H1 (cell line): ENCODE measurements around the gene KCNQ2. TPM values are rescaled to one million over a fixed set of nuclear protein-coding genes. Genes with fewer than 3 reads are reported as not detected.

Source experiments
- CTCF ChIA-PET: fragments of 300-600 bp; sonication (Branson Sonifier 250); formaldehyde crosslinking; loops from one replicate; lab custom pipeline; 2021; ENCODE audit not compliant: partially characterized antibody; lab: Charles Lee
- POLR2A ChIA-PET: fragments of 300-600 bp; sonication (Branson Sonifier 250); formaldehyde crosslinking; loops from one replicate; lab custom pipeline; 2021; ENCODE audit warnings: inconsistent platforms; ENCODE audit not compliant: partially characterized antibody; lab: Charles Lee
- DNase-seq, 2 experiments: peaks; one replicate each; pipeline versions ENCODE4 v3.0.0 to v3.0.0-alpha.2; 2010 to 2022; ENCODE audit warnings: low spot score in 2 of 2, low read depth in 1 of 2, mixed read lengths in 1 of 2
- FAIRE-seq: peaks from 2 replicates; lab custom pipeline; 2011; peaks lifted over from hg19 to GRCh38; lab: Jason Lieb, UNC
- H2AFZ ChIP-seq: 2 replicates; pipeline ENCODE4 v1.8.1; 2012; ENCODE audit warnings: low read length, inconsistent platforms
- H2AK5ac ChIP-seq: 2 replicates; pipeline ENCODE4 v1.6.1; 2013; ENCODE audit warnings: low read depth, low read length
- H2BK120ac ChIP-seq: replicated peaks from 2 replicates; pipeline ENCODE3; 2013; ENCODE audit warnings: low read depth, low read length, inconsistent platforms
- H2BK12ac ChIP-seq: 2 replicates; pipeline ENCODE4 v1.6.1; 2013; ENCODE audit warnings: low read depth, low read length
- H2BK15ac ChIP-seq: 2 replicates; pipeline ENCODE4 v1.6.1; 2013; ENCODE audit warnings: low read length
- H2BK20ac ChIP-seq: 2 replicates; pipeline ENCODE4 v1.6.1; 2013; ENCODE audit warnings: low read length
- H2BK5ac ChIP-seq: 2 replicates; pipeline ENCODE4 v1.6.1; 2013; ENCODE audit warnings: low read depth, low read length
- H3K14ac ChIP-seq: 2 replicates; pipeline ENCODE4 v1.6.1; 2013; ENCODE audit warnings: inconsistent platforms; ENCODE audit not compliant: insufficient read length
- H3K18ac ChIP-seq: 2 replicates; pipeline ENCODE4 v1.6.1; 2013; ENCODE audit warnings: low read length; ENCODE audit errors: extremely low read depth
- H3K23ac ChIP-seq: 2 replicates; pipeline ENCODE4 v1.6.1; 2013; ENCODE audit warnings: inconsistent platforms; ENCODE audit not compliant: insufficient read length
- H3K23me2 ChIP-seq: 2 replicates; pipeline ENCODE4 v1.6.1; 2013; ENCODE audit warnings: low read depth, low read length
- H3K27ac ChIP-seq: 2 replicates; pipeline ENCODE4 v1.6.1; 2011; ENCODE audit warnings: low read depth, low read length, inconsistent platforms
- H3K27me3 ChIP-seq, 4 experiments: replicated peaks in 1 of 4; 1 replicate in 1 of 4; 2 replicates in 3 of 4; pipeline versions ENCODE4 v1.6.1 to v1.8.1; 2011 to 2013; ENCODE audit warnings: low read length in 3 of 4, mild to moderate bottlenecking in 3 of 4, inconsistent platforms in 2 of 4, mixed read lengths in 2 of 4, moderate library complexity in 1 of 4; ENCODE audit not compliant: control insufficient read depth in 3 of 4, insufficient read depth in 3 of 4; ENCODE audit errors: extremely low read depth in 1 of 4
- H3K36me3 ChIP-seq, 4 experiments: 2 replicates each; pipeline versions ENCODE4 v1.6.1 to v1.8.1; 2011 to 2013; ENCODE audit warnings: mild to moderate bottlenecking in 4 of 4, low read length in 3 of 4, moderate library complexity in 2 of 4, control low read depth in 1 of 4, inconsistent platforms in 1 of 4; ENCODE audit not compliant: insufficient read depth in 4 of 4, control insufficient read depth in 2 of 4
- H3K4ac ChIP-seq: replicated peaks from 2 replicates; pipeline ENCODE3; 2013; ENCODE audit warnings: low read length, low read depth, mixed read lengths, inconsistent platforms; ENCODE audit not compliant: insufficient read length
- H3K4me1 ChIP-seq, 4 experiments: replicated peaks in 1 of 4; 1 replicate in 1 of 4; 2 replicates in 3 of 4; pipeline versions ENCODE4 v1.6.1 to v1.8.1; 2011 to 2013; ENCODE audit warnings: low read length in 3 of 4, inconsistent platforms in 2 of 4, mixed read lengths in 1 of 4; ENCODE audit not compliant: insufficient read depth in 4 of 4, control insufficient read depth in 3 of 4
- H3K4me2 ChIP-seq, 2 experiments: 2 replicates each; pipeline versions ENCODE4 v1.6.1 to v1.8.1; 2011 to 2013; ENCODE audit warnings: low read depth in 2 of 2, low read length in 2 of 2, control low read depth in 1 of 2, inconsistent platforms in 1 of 2, mild to moderate bottlenecking in 1 of 2; ENCODE audit not compliant: insufficient read depth in 1 of 2
- H3K4me3 ChIP-seq, 4 experiments: fragments of 200-600, 300-600 bp in 1 of 4; sonication (generic), shearing (Covaris generic), sonication (Bioruptor Twin) in 1 of 4; 2 replicates each; pipeline versions ENCODE4 v1.5.1 to v1.8.1; 2011 to 2016; ENCODE audit warnings: low read length in 4 of 4, low read depth in 3 of 4, control low read depth in 2 of 4, inconsistent platforms in 2 of 4, mild to moderate bottlenecking in 2 of 4, mixed read lengths in 1 of 4, moderate library complexity in 1 of 4; ENCODE audit not compliant: insufficient read depth in 2 of 4; ENCODE audit errors: extremely low read depth in 1 of 4
- H3K56ac ChIP-seq: replicated peaks from 2 replicates; pipeline ENCODE3; 2013; ENCODE audit warnings: low read depth, mild to moderate bottlenecking, mixed read lengths, low read length, inconsistent platforms; ENCODE audit not compliant: insufficient read length
- H3K79me1 ChIP-seq: 2 replicates; pipeline ENCODE4 v1.6.1; 2013; ENCODE audit warnings: low read depth, low read length, control low read depth
- H3K79me2 ChIP-seq, 2 experiments: 2 replicates each; pipeline versions ENCODE4 v1.6.1 to v1.8.1; 2012 to 2013; ENCODE audit warnings: low read length in 2 of 2, mild to moderate bottlenecking in 2 of 2, inconsistent platforms in 1 of 2; ENCODE audit not compliant: insufficient read depth in 2 of 2, control insufficient read depth in 1 of 2
- H3K9ac ChIP-seq, 4 experiments: replicated peaks in 1 of 4; 1 replicate in 1 of 4; 2 replicates in 3 of 4; pipeline versions ENCODE4 v1.6.1 to v1.8.1; 2011 to 2013; ENCODE audit warnings: low read depth in 3 of 4, low read length in 3 of 4, control low read depth in 2 of 4, mild to moderate bottlenecking in 2 of 4, moderate library complexity in 2 of 4, inconsistent platforms in 1 of 4; ENCODE audit errors: extremely low read depth in 1 of 4
- H3K9me3 ChIP-seq, 2 experiments: 2 replicates each; pipeline versions ENCODE4 v1.6.1 to v1.8.1; 2012 to 2013; ENCODE audit warnings: mild to moderate bottlenecking in 2 of 2, moderate library complexity in 2 of 2, control low read depth in 1 of 2, inconsistent platforms in 1 of 2, low read depth in 1 of 2, low read length in 1 of 2, mixed read lengths in 1 of 2; ENCODE audit not compliant: insufficient read depth in 2 of 2
- H4K20me1 ChIP-seq, 2 experiments: replicated peaks in 1 of 2; 2 replicates each; pipeline versions ENCODE3 to v1.8.1; 2011 to 2013; ENCODE audit warnings: inconsistent platforms in 2 of 2, low read length in 2 of 2, mild to moderate bottlenecking in 1 of 2; ENCODE audit not compliant: insufficient read depth in 2 of 2, control insufficient read depth in 1 of 2
- H4K5ac ChIP-seq: 2 replicates; pipeline ENCODE4 v1.6.1; 2013; ENCODE audit warnings: low read length, low read depth, mixed read lengths, inconsistent platforms; ENCODE audit not compliant: insufficient read length
- H4K8ac ChIP-seq: 2 replicates; pipeline ENCODE4 v1.8.0; 2013; ENCODE audit warnings: mild to moderate bottlenecking, moderate library complexity, low read length, inconsistent platforms; ENCODE audit not compliant: insufficient read depth; ENCODE audit errors: extremely low read depth
- H4K91ac ChIP-seq: replicated peaks from 2 replicates; pipeline ENCODE3; 2013; ENCODE audit warnings: low read length, mixed read lengths, inconsistent platforms; ENCODE audit not compliant: insufficient read length
- CEBPB ChIP-seq: IDR thresholded peaks from 2 replicates; pipeline ENCODE4 v1.6.1; 2012; ENCODE audit warnings: low read depth, low read length
- GTF2F1 ChIP-seq: IDR thresholded peaks from 2 replicates; pipeline ENCODE4 v1.6.1; 2012; ENCODE audit warnings: low read depth, low read length, improper control_type of control experiment, borderline replicate concordance
- KDM4A ChIP-seq: IDR thresholded peaks from one replicate; pipeline ENCODE4 v1.7.1; 2012; ENCODE audit warnings: low read depth, mild to moderate bottlenecking, moderate library complexity, low read length, inconsistent platforms; ENCODE audit not compliant: severe bottlenecking
- NRF1 ChIP-seq: IDR thresholded peaks from 2 replicates; pipeline ENCODE4 v1.6.1; 2011; ENCODE audit warnings: mild to moderate bottlenecking, low read depth, low read length, improper control_type of control experiment
- TAF1 ChIP-seq: IDR thresholded peaks from 2 replicates; pipeline ENCODE4 v1.6.1; 2011; ENCODE audit warnings: mild to moderate bottlenecking, low read depth, low read length
- TCF12 ChIP-seq: IDR thresholded peaks from 2 replicates; pipeline ENCODE4 v1.6.1; 2011; ENCODE audit warnings: low read depth, mild to moderate bottlenecking, low read length
- ZNF274 ChIP-seq: IDR thresholded peaks from 2 replicates; pipeline ENCODE4 v1.7.0; 2012; ENCODE audit warnings: low read length, borderline replicate concordance; ENCODE audit errors: extremely low read depth
- WGBS, 2 experiments: shearing (Covaris generic) in 1 of 2; methylation state at CpG; one replicate each; pipeline versions ENCODE4 v1.1.6 to v1.1.7; 2013 to 2015; ENCODE audit warnings: low lambda C conversion rate in 2 of 2, mixed read lengths in 2 of 2, inconsistent platforms in 1 of 2, low coverage in 1 of 2, missing lambda C conversion rate in 1 of 2; ENCODE audit not compliant: insufficient replicate concordance in 2 of 2, insufficient coverage in 1 of 2, insufficient read length in 1 of 2; ENCODE audit errors: extremely low coverage in 1 of 2, missing lambda C conversion rate in 1 of 2; 5-methylcytosine and 5-hydroxymethylcytosine counted together
- polyA plus RNA-seq, 7 experiments: library from polyadenylated mRNA; depleted of rRNA in 3 of 7; stranded (reverse) in 5 of 7; unstranded in 2 of 7; fragments of >200 nt in 5 of 7; fragments of 200-250 nt in 2 of 7; gene quantifications; 1 replicate in 5 of 7; 2 replicates in 1 of 7; 4 replicates in 1 of 7; pipeline versions ENCODE4 v1.2.1 to v1.2.3, GENCODE V29; 2011 to 2013; ENCODE audit warnings: missing spikeins in 2 of 7, mixed read lengths in 2 of 7
- total RNA-seq: library from RNA; stranded (reverse); fragmentation: NEBNext Ultra II Directional; extraction: Animal tissue kit (Norgen Biotek cat#: 25700); gene quantifications from 2 replicates; pipeline ENCODE4 v1.2.1, GENCODE V29; 2021
- TF ChIP-seq, protein P1 (sequence below), 3 experiments: IDR thresholded peaks; 1 replicate in 2 of 3; 2 replicates in 1 of 3; pipeline versions ENCODE4 v1.5.1 to v1.6.1; 2011; ENCODE audit warnings: low read length in 3 of 3, mild to moderate bottlenecking in 3 of 3, inconsistent platforms in 2 of 3, low read depth in 1 of 3, moderate library complexity in 1 of 3; ENCODE audit not compliant: insufficient read depth in 1 of 3; ENCODE audit errors: control extremely low read depth in 1 of 3

The KCNQ2 gene
- total and polyA plus RNA-seq, 2 of the 8 experiments (the other 6 are each of a cell fraction or from before 2014, with no cell fraction given): 82.6 to 243 TPM

DNA sequence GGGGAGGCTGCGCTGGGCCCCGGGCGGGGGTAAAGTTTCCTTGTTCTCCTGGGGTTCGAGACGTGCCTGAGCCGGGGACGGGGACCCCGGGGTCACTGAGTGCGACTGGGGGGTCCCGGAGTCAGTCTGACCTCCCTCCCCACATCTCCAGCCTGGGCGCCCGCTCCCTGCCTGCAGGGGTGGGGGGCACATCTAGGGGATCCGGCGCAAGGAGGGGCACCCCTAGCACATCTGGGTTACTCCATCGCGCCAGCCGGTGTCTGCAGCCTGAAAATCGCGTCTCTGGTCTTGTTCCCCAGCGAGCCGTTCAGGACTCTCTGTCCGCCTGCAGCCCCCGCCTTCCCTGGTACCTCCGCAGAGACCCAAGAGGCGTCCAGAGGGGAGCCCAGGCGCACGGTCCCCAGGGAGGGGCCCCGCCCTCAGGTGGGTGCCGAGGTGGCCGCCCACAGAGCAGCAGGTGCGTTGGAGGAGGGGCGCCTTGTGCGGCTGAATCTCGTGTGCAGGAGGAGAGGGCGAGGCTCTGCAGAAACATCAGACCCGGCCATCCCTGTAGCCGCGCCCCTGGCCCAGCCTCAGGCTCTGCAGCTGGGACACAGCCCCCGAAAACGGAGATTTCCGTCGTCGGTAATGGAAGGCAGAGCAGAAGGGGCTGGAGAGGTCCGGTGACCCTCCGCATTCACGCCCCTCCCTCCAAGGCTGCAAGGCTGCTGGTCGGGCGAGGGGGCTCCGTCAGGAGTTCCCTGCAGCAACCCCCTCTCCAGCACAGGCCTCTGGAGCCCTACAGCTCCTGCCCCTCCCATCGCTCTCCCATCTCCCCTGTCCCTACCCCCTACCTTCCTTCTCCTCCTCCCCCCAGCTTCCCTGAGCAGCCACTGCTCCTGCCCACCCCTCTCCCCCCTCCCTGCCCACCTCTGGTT lies 110.7 kb downstream of the KCNQ2 start:
- Histone ChIP-seq H2AK5ac (no peak overlapping the region), H3K27ac (no peak overlapping the region), H3K4me1 (peaks cover 0 to 21% (median 15%) of the 10 kb centered on the region in 4 experiments; a peak in 6 of 7 replicates), H3K23ac (no peak overlapping the region), H3K27me3 (peaks cover 0 to 29% (median 18%) of the 10 kb centered on the region in 4 experiments; a peak in 6 of 7 replicates), H4K20me1 (peaks cover 0 to 4% of the 10 kb centered on the region in 2 experiments), H4K8ac (peak overlapping the region; percentile 68; the same call in 1 of the 2 replicates), H3K9me3 (no peaks in the 10 kb centered on the region), H2BK120ac (no peak overlapping the region), H3K23me2 (peaks cover 10% of the 10 kb centered on the region; the same call in 1 of the 2 replicates), H3K36me3 (no peaks in the 10 kb centered on the region), H3K79me1 (no peaks in the 10 kb centered on the region), H2AFZ (0 out of 2 replicates have a peak overlapping the region, but pooled peaks have one; percentile 5), H2BK15ac (peak overlapping the region; percentile 72; the same call in 1 of the 2 replicates), H3K18ac (peak overlapping the region; percentile 83), H3K56ac (peak overlapping the region; percentile 12), H3K4me3 (peak overlapping the region; percentile 32 to 64 (median 50)), H2BK12ac (peak overlapping the region; percentile 84; the same call in 1 of the 2 replicates), H4K5ac (no peak overlapping the region), H2BK5ac (peak overlapping the region; percentile 44; the same call in 1 of the 2 replicates), H4K91ac (peak overlapping the region; percentile 85), H2BK20ac (peak overlapping the region; percentile 97; the same call in 1 of the 2 replicates), H3K9ac (no peak overlapping the region), H3K14ac (no peak overlapping the region), H3K79me2 (no peaks in the 10 kb centered on the region), H3K4me2 (peak overlapping the region; percentile 79 to 81), H3K4ac (peak overlapping the region; percentile 39)
- ChIA-PET CTCF (interaction anchor here (0.6 to 8.1 kb wide), 15 partner anchors 9 to 179 kb away, joined by 3 to 85 read pairs (median 3); partner anchors contain the start of gene COL20A1), POLR2A (interaction anchor here (0.8 to 1.8 kb wide), 7 partner anchors 10 to 155 kb away, joined by 3 to 9 read pairs (median 3); partner anchors contain the start of gene NKAIN4)
- peak in 1 of 2 experiments; percentile 74 for DNase-seq
- WGBS, 2 experiments: 7% methylated on average over 35 of the region's 50 CpGs; no CpG with 5 or more reads in 1 of the 2 experiments
- FAIRE-seq: no peak
- TF ChIP-seq TAF1: no peak
- TF ChIP-seq ZNF274: no peak
- peak; percentile 28 for TF ChIP-seq KDM4A
- TF ChIP-seq, protein P1, sequence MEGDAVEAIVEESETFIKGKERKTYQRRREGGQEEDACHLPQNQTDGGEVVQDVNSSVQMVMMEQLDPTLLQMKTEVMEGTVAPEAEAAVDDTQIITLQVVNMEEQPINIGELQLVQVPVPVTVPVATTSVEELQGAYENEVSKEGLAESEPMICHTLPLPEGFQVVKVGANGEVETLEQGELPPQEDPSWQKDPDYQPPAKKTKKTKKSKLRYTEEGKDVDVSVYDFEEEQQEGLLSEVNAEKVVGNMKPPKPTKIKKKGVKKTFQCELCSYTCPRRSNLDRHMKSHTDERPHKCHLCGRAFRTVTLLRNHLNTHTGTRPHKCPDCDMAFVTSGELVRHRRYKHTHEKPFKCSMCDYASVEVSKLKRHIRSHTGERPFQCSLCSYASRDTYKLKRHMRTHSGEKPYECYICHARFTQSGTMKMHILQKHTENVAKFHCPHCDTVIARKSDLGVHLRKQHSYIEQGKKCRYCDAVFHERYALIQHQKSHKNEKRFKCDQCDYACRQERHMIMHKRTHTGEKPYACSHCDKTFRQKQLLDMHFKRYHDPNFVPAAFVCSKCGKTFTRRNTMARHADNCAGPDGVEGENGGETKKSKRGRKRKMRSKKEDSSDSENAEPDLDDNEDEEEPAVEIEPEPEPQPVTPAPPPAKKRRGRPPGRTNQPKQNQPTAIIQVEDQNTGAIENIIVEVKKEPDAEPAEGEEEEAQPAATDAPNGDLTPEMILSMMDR (IDR thresholded peaks at IDR 0.05; ENCODE audit: control extremely low read depth in 1 of 3, insufficient read depth in 1 of 3, low read depth in 1 of 3, low read length in 3 of 3): no peak
- TF ChIP-seq TCF12: no peak
- TF ChIP-seq GTF2F1: no peak
- no peak for TF ChIP-seq CEBPB
- TF ChIP-seq NRF1: no peak
